ENCODE measurements around the gene KLHL7. TPM values are rescaled to one million over a fixed set of nuclear protein-coding genes. Genes with fewer than 3 reads are reported as not detected.

KLHL7 gene
- total and polyA plus RNA-seq, 2 donors (not counting 3 experiments of a cell fraction or from before 2014, with no cell fraction given) = 21.3 to 32.1 TPM

- DNase-seq (ENCODE audit: low read depth, low spot score) (peak; percentile 44), FAIRE-seq (no peak)
- H3K9me3 ChIP-seq (replicated peaks; ENCODE audit: control insufficient read depth, insufficient read depth, low read length) = no peaks in the 10 kb centered on the region
- dilution Hi-C loops (cut with MboI; ENCODE audit: extremely low pct_ligation_motif_present, low sequenced_read_pairs) (no loop called here), intact Hi-C loops (cut with micrococcal nuclease) (no loop called here)
- H3K9ac ChIP-seq (replicated peaks; ENCODE audit: extremely low read depth, insufficient read depth, low read length) = no peak overlapping the region
- H3K27ac ChIP-seq (ENCODE audit: insufficient read depth, low read depth, low read length) = no peak overlapping the region
- no peaks in the 10 kb centered on the region for H3K9me1 ChIP-seq (replicated peaks; ENCODE audit: control insufficient read depth, extremely low read depth, insufficient read depth, low read length)
- ChIA-PET CTCF (interaction anchor here (0.8 to 1.2 kb wide), 3 partner anchors 8 to 514 kb away, joined by 3 to 4 read pairs (median 3); no protein-coding TSS in a partner anchor), POLR2A (no interaction called here)
- H3K27me3 ChIP-seq (ENCODE audit: control insufficient read depth in 2 of 2, insufficient read depth in 2 of 2, low read length in 2 of 2) = peaks cover 0 to 3% of the 10 kb centered on the region in 2 experiments
- H4K20me1 ChIP-seq (replicated peaks; ENCODE audit: control insufficient read depth, extremely low read depth, insufficient read depth, low read length) = no peaks in the 10 kb centered on the region
- H3K79me2 ChIP-seq (ENCODE audit: control insufficient read depth, insufficient read depth, low read length) = no peaks in the 10 kb centered on the region
- no peaks in the 10 kb centered on the region for H3K36me3 ChIP-seq (ENCODE audit: control insufficient read depth in 2 of 2, extremely low read depth in 1 of 2, insufficient read depth in 2 of 2, low read length in 2 of 2)
- H3K4me3 ChIP-seq (replicated peaks in 1 of 3; ENCODE audit: insufficient read depth in 1 of 3, low read depth in 1 of 3, low read length in 3 of 3) = no peak overlapping the region
- H3K4me2 ChIP-seq (ENCODE audit: insufficient read depth, low read length) = no peak overlapping the region
- BruUV-seq (replicated peaks) = no TSS peak
- no peak overlapping the region for H2AFZ ChIP-seq (ENCODE audit: low read depth, low read length)
- H3K4me1 ChIP-seq (ENCODE audit: control insufficient read depth, extremely low read depth, insufficient read depth, low read length) = peaks cover 11% of the 10 kb centered on the region
- TF ChIP-seq, protein P1, sequence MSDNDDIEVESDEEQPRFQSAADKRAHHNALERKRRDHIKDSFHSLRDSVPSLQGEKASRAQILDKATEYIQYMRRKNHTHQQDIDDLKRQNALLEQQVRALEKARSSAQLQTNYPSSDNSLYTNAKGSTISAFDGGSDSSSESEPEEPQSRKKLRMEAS (IDR thresholded peaks at IDR 0.05; ENCODE audit: insufficient read depth, insufficient read length) = no peak
- TF ChIP-seq POLR2AphosphoS5 (IDR thresholded peaks at IDR 0.05; ENCODE audit: insufficient read depth, low read depth, low read length) (no peak), GATA2 (IDR thresholded peaks at IDR 0.05; ENCODE audit: insufficient read depth, insufficient read length, low read depth, low read length) (no peak), FOS (IDR thresholded peaks at IDR 0.05; ENCODE audit: borderline replicate concordance, insufficient read depth, low read length) (no peak), EZH2 (IDR thresholded peaks at IDR 0.05; ENCODE audit: borderline replicate concordance, low read depth, low read length, severe bottlenecking) (no peak), MYC (IDR thresholded peaks at IDR 0.05; ENCODE audit: low read depth, low read length) (no peak), POLR2A (IDR thresholded peaks at IDR 0.05; ENCODE audit: low read depth, low read length) (no peak), JUN (IDR thresholded peaks at IDR 0.05; ENCODE audit: borderline replicate concordance, insufficient read depth, insufficient read length, low read depth) (no peak)
- TF ChIP-seq, protein P2, sequence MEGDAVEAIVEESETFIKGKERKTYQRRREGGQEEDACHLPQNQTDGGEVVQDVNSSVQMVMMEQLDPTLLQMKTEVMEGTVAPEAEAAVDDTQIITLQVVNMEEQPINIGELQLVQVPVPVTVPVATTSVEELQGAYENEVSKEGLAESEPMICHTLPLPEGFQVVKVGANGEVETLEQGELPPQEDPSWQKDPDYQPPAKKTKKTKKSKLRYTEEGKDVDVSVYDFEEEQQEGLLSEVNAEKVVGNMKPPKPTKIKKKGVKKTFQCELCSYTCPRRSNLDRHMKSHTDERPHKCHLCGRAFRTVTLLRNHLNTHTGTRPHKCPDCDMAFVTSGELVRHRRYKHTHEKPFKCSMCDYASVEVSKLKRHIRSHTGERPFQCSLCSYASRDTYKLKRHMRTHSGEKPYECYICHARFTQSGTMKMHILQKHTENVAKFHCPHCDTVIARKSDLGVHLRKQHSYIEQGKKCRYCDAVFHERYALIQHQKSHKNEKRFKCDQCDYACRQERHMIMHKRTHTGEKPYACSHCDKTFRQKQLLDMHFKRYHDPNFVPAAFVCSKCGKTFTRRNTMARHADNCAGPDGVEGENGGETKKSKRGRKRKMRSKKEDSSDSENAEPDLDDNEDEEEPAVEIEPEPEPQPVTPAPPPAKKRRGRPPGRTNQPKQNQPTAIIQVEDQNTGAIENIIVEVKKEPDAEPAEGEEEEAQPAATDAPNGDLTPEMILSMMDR (IDR thresholded peaks at IDR 0.05; ENCODE audit: extremely low read depth in 1 of 2, insufficient read depth in 1 of 2, low read depth in 1 of 2, low read length in 2 of 2) = no peak
Measured at GRCh38 chr7:23074443-23075261, 30.9 kb upstream of the KLHL7 start.
